ENCODE data around the gene SPRR1B.
"Not testable (repeated sequence)": the region's sequence is repeated elsewhere in the genome, so short reads cannot be mapped to it uniquely, and the experiment has no call there.

- TF ChIP-seq, protein P1, sequence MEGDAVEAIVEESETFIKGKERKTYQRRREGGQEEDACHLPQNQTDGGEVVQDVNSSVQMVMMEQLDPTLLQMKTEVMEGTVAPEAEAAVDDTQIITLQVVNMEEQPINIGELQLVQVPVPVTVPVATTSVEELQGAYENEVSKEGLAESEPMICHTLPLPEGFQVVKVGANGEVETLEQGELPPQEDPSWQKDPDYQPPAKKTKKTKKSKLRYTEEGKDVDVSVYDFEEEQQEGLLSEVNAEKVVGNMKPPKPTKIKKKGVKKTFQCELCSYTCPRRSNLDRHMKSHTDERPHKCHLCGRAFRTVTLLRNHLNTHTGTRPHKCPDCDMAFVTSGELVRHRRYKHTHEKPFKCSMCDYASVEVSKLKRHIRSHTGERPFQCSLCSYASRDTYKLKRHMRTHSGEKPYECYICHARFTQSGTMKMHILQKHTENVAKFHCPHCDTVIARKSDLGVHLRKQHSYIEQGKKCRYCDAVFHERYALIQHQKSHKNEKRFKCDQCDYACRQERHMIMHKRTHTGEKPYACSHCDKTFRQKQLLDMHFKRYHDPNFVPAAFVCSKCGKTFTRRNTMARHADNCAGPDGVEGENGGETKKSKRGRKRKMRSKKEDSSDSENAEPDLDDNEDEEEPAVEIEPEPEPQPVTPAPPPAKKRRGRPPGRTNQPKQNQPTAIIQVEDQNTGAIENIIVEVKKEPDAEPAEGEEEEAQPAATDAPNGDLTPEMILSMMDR (IDR thresholded peaks at IDR 0.05) = not testable (repeated sequence)
- not testable (repeated sequence) for TF ChIP-seq POLR2AphosphoS5, POLR2A, EP300 (IDR thresholded peaks at IDR 0.05)
These were observed 9.2 kb upstream of the SPRR1B start for GRCh38 chr1:153021829-153022228.
